Skin epidermis (tissue), 12 donors: ENCODE data around the gene COX15.
"Not testable (repeated sequence)": the region's sequence is repeated elsewhere in the genome, so short reads cannot be mapped to it uniquely, and the experiment has no call there.

ENCODE experiments used
- H3K27ac ChIP-seq, 21 experiments: fragments of 200-600 bp; sonication (generic) in 11 of 21; one replicate each; pipeline ENCODE4 v1.5.0; 2020; ENCODE audit warnings: mild to moderate bottlenecking in 3 of 21, inconsistent platforms in 2 of 21, moderate library complexity in 2 of 21
- H3K4me3 ChIP-seq, 7 experiments: fragments of 200-600 bp; sonication (generic) in 2 of 7; one replicate each; pipeline ENCODE4 v1.5.0; 2020; ENCODE audit warnings: inconsistent platforms in 2 of 7, mild to moderate bottlenecking in 2 of 7, moderate library complexity in 1 of 7

The COX15 gene

DNA sequence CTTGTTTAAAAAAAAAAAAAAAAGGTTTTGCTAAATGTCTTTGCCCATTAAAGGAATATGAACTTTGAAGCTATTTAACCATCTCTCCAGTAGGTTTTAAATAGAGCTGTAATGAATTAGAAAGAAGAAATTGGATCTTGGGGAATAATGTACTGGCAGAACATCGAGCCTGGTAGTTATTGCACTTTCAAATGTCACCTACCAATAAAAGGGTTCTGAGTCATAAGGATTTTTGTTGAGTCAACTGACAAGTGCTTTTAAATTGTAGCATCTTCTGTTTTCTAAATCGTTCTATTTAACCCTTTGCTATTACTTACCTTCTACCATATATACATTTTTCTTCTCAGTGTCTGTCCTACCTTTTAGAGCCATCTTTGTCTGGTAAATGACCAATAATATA, 10.8 kb upstream of the COX15 start:
- Histone ChIP-seq H3K4me3 (no peak overlapping the region), H3K27ac (no peak overlapping the region)

DNA sequence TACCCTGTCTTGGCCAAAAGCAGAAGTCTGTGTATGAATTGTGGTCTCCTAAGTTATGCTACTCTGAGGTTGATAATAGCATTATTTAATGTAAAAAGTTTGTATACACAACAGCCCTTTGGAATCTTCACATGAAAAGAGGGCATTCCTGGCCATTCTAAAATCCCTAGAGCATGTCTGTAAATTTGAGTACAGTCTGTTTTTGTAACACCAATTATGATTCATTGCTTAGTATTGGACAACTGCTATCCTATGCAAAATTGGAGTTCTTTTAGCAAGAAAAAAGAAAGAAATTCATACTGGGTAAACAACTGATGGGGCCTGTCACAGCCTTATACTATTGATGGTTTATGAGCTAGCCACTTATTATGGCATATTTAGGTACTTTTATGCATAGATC, 10.3 kb upstream of the COX15 start:
- peak overlapping the region in 2 of 21 experiments; percentile 14 to 18 for H3K27ac ChIP-seq
- no peak overlapping the region for H3K4me3 ChIP-seq

DNA sequence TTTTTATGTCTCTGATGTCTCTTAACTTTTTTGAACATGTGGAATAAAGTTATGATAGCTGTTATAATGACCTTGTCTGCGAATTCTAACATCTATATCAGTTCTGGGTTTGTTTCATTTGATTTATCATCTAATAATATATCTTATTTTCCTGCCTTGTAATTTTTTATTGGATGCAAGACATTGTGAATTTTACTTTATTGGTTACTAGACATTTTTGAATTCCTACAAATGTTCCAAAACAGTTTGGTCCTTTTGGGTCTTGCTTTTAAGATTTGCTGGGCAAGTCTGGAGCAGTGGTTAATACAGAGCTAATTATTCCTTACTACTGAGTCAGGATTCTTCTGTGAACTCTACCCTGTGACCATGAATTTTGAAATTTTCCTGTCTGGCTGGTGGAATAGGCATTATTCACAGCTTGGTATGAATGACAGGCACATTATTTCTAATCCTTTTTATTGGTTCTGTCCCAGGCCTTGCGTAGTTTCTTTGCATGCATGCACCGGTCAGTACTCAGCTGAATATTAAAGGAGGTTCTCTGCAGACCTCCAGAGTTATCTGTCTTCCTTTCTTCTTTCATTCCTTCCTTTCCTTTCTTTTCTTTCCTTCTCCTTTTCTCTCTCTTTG, 9.1 kb upstream of the COX15 start:
- Histone ChIP-seq H3K27ac (no peak overlapping the region), H3K4me3 (no peak overlapping the region)

DNA sequence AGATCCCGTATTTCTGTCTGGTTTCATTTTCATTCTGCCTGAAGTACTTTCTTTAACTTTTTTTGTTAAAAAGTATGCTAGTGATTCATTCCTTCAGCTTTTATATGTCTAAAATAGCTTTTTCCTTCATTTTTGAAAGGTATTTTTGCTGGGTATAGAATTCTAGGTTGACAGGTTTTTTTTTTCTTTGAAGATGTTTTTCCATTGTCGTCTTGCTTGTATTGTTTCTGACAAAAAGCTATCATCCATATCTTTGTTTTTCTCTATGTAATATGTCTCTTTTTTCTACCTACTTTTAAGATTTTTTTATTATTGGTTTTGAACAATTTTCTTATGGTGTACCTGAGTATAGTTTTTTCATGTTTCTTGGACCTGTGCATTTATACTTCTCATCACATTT, 8.3 kb upstream of the COX15 start:
- no peak overlapping the region for H3K27ac ChIP-seq
- no peak overlapping the region for H3K4me3 ChIP-seq

DNA sequence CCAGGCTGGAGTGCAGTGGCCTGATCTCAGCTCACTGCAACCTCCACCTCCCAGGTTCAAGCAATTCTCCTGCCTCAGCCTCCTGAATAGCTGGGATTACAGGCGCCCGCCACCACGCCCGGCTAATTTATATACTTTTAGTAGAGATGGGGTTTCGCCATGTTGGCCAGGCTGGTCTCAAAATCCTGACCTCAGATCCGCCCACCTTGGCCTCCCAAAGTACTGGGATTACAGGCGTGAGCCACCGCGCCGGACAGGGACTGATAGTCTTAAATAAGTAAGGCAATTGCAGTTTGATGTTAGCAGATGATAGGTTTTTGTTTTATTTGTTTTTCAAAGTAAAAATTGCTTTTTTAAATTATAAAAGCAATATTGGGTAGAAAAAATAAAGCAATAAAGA, 2.2 kb upstream of the COX15 start:
- H3K27ac ChIP-seq, result peak overlapping the region in 1 of 21 experiments; percentile 11
- H3K4me3 ChIP-seq, result not testable (repeated sequence)

DNA sequence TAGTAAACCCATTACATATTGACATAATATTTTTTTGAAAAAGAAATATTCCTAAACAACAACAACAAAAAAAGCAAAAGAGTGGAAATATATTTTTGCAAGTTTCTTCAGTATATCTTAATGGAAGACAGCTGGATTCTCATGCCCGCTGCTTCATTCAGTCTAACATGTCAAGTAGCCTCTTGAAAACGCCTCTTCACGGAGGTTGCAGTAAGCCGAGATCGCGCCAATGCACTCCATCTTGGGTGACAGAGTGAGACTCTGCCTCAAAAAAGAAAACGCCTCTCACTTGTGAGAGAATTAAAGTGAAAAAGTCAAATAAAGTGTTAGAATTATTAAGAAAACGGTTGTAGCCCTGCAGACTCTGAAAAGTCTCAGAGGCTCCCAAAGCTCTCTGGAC, 1.4 kb upstream of the COX15 start:
- Histone ChIP-seq H3K27ac (peak overlapping the region in 2 of 21 experiments; percentile 11 to 94), H3K4me3 (peak overlapping the region in 4 of 7 experiments; percentile 68 to 91 (median 78))

DNA sequence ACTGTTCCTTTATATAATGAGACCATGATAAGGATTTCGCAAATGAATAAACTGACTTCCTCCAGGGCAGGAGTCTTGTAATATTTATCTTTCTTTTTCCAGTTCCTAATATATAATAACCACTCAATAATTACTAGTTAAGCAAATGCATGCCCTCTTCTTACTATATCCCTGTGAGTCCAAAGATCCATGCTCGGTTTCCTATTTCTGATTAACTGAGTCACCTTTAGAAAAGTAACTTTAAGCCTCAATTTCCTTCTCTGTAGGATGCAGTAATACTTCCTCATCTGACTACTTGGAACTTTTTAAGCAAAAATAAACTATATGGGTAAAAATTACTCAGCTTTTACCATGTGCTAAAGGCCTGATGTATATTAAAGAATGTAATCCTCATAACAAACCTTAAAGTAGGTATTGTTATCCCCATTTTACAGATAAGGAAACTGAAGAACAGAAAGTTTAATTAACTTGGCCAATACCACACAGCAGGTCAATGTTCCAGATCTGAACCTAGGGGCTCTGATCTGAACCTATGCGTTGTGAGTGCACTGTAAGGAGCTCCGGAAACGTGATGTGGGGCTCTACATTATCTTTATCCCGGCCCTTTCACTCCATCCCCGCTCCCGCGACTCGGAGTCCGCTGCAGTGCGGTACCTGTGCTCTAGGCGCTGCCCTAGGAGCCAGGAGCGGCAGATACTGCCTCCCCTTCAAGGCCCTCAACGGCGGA, 458 bp downstream of the COX15 start:
- H3K27ac ChIP-seq, result peak overlapping the region; percentile 56 to 96 (median 90)
- peak overlapping the region; percentile 67 to 91 (median 77) for H3K4me3 ChIP-seq

DNA sequence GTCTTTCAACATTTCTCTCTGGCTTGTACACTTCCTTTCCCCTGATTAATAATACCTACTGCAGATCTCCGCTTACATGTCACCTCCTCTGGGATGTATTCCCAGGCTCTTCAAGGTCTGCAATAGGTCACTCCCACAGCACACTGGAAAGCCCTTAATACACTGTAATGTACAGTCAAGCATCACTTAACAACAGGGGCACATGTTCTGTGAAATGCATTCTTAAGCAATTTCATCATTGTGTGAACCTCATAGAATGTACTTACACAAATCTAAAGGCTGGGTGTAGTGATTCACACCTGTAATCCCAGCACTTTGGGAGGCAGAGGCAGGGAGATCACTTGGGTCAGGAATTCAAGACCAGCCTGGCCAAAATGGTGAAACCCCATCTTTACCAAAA, 1.9 kb downstream of the COX15 start:
- no peak overlapping the region for H3K27ac ChIP-seq
- H3K4me3 ChIP-seq, result no peak overlapping the region

DNA sequence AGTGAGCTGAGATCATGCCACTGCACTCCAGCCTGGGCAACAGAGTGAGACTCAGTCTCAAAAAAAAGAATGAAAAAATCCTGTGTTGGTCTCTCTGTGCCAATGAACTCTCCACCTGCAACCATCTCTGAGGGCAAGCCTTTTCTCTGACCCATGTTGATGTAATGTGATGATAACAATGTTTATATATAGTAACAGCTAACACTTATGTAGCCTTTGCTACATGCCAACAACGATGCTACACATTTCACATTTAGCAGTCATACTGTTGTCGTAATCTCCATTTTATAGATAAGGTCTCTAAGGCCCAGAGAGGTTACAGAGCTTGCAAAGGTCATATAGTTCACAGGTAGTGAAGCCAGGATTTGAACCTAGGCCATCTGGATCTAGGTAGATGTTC, 11.5 kb downstream of the COX15 start:
- Histone ChIP-seq H3K27ac (no peak overlapping the region), H3K4me3 (no peak overlapping the region)

DNA sequence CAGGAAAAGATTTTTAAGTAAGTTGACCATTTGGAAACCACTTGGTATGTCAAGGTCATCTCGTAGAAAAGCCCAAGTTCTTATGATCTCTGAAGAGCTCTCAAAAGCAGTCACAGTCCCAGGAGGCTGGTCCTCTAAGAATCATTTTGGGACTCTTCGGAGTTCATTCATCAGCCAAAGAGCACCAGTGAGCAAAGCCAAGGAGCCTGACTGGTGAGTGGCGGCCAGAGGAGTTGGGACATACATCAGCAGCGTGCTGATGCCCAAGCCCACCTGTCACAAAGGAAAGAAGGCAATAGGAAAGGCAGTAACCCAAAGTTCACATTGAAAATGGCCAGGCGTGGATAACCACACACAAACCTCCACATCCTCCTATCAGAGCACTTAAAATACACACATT, 17.5 kb downstream of the COX15 start:
- Histone ChIP-seq H3K27ac (no peak overlapping the region), H3K4me3 (no peak overlapping the region)

DNA sequence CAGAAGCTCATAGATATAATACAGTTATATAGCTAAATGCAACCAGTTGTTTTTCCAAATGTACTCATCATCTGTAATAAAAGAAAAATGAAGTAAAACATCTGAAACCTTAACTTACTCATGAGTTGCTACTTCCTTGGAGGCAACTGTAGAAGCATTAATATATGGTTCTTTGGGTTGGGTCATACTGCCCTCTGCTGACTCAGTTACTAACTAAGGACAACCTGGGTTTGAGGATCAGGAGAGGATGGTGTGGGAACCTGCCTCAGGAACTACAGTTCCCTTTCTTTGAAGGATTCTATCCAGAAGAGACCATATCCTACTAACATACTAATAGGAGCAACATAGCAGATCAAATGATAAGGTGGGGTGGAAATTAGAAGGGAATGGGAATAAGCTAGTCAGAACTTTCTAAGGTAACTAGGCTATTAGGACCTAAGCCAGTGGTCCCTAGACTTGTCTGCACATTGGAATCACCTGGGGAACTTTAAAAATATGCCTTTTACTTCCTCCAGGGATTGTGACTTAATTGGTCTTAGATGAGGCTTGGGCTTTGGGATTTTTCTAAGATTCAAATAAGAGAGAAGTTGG, 20.7 kb downstream of the COX15 start:
- Histone ChIP-seq H3K4me3 (no peak overlapping the region), H3K27ac (no peak overlapping the region)

DNA sequence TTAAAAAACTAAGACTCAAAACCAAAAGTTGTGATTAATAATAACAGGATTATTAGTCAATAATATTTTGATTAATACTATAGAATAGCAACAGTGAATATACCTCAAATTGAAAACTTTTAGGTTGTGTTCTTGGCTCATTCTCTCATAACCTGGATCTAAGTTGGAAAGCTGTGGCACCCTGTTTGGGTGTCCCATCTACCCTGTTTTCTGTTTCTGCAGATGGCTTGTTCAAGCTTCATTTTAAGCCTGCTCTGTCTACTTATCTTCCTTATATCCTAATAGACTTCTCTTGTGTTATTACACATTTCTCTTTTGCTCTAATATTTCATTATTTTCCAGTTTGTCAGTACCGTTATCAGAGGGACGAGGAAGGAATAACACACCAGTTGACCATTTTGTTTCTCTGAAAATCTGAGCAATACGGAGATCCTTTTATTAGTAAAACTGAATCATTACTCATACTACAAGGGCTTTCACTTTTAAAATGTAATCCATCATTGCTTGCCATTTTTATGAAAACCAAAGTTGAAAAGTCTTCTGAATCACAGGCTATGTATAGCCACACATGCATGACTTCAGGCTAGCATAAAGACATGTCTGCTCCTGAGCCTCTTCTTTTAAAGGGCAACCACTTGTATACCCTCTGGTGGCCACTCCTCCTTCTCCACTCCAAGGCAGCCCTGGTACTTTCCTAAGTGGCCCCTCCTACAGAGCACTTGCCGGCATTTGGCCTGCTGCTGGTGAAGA, 22.3 kb downstream of the COX15 start:
- Histone ChIP-seq H3K4me3 (no peak overlapping the region), H3K27ac (peak overlapping the region in 3 of 21 experiments; percentile 8 to 58 (median 58))

DNA sequence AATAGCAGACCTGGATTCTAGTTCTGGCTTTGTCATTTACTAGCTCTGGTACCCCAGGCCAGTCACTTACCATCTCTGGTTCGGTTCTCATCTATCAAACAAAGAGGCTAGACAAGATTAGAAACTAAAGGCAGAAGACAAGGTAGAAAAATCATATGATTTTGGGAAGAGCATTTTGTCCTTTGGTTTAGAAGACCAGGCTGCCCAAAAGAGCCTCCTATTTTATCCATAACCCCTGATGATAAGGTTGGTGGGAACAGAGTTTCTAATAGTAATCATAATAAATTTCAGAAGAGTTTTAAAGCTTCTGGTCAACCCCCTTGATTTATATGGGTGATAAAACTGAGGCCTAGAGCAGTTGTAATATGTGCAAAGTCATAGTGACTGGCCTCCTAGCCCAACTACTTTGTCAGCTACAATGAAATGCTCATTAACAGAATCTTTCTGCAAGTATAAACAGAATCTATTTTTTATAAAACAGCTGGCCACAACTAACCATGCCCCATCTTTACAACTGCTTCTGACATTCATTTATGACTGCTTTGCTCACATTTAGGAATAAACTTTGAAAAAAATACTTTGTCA, 23.4 kb downstream of the COX15 start:
- Histone ChIP-seq H3K27ac (peak overlapping the region in 5 of 21 experiments; percentile 8 to 35 (median 35)), H3K4me3 (no peak overlapping the region)

DNA sequence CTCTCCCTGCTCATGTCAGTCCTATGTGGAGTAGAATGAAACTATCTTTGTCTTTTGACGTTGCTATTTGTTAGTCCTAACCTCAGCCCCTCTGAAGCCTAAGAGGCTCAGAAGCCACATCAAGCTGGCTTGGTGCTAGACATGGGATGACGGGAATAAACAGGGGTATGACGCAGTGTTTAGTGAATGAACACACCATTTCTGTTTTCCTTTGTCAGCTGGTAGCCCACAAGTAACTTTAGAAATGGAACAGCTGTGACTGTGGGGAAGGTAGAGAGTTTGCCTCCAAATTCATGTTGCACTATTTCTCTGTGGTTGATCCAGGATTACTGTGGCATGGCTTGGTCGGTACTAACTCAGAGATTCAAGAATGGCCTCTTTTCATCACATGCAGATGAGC, 31.3 kb downstream of the COX15 start:
- Histone ChIP-seq H3K27ac (no peak overlapping the region), H3K4me3 (no peak overlapping the region)

DNA sequence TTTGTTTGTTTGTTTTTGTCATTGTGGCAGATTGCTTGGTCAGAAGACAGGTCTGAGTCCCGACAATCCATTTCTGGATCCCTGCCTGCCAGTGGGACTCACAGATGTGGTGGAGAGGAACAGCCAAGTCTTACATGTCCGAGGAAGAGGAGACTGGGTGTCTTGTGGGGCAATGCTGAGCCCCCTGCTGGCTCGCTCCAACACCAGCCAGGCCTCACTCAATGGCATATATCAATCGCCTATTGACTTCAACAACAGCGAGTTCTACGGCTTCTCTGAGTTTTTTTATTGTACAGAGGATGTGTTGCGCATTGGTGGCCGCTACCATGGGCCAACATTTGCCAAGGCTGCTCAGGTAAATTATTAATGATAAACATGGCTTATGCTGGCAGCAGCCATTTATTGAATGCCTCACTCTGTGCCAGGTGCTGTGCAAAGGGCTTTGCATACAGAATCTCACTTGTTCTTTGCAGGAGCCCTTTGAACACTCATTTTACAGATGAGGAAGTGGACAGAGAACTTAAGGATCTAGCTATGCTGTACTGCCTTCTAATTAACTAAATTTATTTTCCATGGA, 33.3 kb downstream of the COX15 start:
- H3K27ac ChIP-seq, result no peak overlapping the region

DNA sequence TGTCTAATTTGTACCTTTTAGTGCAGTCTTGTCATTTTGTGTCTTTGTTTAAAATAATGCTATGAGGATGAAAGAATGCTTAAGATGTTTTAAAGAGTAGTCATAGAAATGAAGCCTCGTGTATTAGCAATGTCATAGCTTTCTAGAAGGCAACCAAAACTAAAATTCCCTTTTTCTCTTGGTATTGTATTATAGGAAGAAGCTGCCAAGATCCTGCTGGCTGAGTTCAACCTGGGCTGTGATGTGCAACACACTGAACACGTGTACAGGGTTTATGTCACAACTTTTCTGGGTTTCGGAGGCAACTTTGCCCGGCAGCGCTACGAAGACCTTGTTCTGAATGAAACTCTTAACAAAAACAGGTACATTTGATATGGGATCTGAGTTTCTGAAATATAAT, 36.2 kb downstream of the COX15 start:
- no peak overlapping the region for H3K4me3 ChIP-seq

More for the DNA sequence above, 33.3 kb downstream of the COX15 start:
- H3K4me3 ChIP-seq, result no peak overlapping the region

DNA sequence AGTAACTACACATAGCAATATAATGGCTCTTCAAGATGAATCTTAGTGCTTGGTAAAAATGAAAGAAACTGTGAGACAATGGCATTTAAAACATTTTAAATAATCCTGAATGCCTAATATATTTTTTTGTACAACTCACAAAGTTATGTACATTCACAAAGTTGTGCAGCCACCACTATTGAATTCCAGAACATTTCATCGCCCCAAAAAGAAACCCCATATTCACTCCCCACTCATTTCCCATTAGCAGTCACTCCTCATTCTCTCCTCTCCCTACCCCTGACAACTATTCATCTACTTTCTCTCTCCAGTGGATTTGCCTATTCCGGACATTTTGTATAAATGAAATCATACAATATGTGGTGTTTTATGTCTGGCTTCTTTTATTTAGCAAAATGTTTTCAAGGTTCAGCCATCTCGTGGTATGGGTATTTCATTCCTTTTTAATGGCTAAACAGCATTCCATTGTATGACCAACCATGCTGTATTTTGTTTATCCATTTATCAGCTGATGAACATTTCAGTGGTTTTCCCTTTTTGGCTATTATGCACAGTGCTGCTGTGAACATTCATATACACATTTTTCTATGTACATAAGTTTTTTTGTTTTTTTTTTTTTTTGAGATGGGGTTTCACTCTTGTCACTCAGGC, 37.9 kb downstream of the COX15 start:
- Histone ChIP-seq H3K27ac (peak overlapping the region in 1 of 21 experiments; percentile 38), H3K4me3 (no peak overlapping the region)

More for the DNA sequence above, 36.2 kb downstream of the COX15 start:
- H3K27ac ChIP-seq, result no peak overlapping the region

DNA sequence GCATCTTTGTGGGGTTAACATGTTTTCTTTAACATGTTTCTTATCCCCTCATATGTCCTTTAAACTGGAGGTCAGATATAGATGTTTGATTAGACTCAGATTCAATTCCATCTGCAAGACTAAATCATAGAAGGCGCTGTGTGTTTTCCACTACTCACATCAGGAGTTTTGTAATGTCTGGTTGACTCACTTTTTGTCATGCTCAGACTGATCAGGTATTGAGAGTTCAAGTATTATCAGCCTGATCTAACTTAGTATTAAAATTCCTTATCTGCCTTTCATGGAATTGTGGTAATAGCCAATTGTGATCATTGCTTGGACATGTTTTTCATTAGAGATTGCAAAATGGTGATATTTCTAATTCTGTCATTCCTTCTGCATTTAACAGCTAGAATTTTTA, 42.5 kb downstream of the COX15 start:
- Histone ChIP-seq H3K27ac (no peak overlapping the region), H3K4me3 (no peak overlapping the region)

DNA sequence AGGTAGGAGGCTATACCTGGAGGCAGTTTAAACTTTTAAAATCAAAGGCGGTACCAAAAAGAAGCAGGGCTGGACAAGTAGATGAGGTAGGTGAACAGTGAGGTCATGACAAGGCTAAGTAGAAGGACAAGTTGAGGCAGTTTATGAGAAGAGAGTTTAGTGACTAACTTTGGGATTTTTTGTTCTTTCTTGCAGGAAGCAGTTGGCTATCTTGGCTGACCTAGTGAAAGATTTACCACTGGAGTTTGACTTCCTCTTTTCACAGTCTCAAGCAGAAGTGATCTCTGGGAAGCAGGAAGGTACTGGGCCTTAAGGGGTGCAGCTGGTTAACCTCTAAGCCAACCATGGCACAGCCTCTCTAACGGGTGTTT, 46.3 kb downstream of the COX15 start:
- peak overlapping the region in 8 of 21 experiments; percentile 9 to 69 (median 46) for H3K27ac ChIP-seq
- H3K4me3 ChIP-seq, result no peak overlapping the region
